KBM-7 (cell line): ENCODE results near the gene FIS1.
"Not testable (repeated sequence)": the region's sequence is repeated elsewhere in the genome, so short reads cannot be mapped to it uniquely, and the experiment has no call there.

Source experiments
- DNase-seq: peaks from one replicate; pipeline ENCODE4 v3.0.0-alpha.2; 2015
- in situ Hi-C: fragments of 300-500 bp; cut with MboI; formaldehyde crosslinking; loops from 2 replicates; pipeline ENCODE4 v1.14.3; 2020; ENCODE audit warnings: low sequenced_read_pairs, low pct_unique_long_range_greater_than_20kb, mixed read lengths

The FIS1 gene

DNA sequence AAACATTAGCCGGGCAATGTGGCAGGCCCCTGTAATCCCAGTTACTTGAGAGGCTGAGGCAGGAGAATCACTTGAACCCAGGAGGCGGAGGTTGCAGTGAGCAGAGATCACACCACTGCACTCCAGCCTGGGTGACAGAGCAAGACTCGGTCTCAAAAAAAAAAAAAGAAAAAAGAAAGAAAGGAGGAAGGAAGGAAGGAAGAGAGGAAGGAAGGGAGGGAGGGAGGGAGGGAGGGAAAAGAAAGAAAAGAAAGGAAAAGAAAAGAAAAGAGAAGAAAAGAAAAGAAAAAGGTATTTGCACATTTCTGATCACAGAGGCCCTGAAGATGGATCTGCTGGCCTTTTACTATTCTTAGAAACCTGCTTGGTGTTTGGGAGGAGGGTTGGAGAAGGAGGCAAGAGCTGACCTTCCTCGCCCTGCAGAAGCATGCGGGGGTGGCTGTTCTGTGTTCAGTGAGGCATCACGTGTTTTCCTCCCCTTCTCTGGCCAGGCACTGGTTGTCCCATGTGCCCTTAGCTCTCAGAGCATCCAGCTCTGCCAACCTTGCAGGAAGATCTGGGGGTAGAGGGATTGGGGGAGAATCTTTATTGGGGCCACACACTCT is 19.3 kb upstream of the FIS1 start:
- in situ Hi-C loops: not testable (repeated sequence)
- DNase-seq: peak; percentile 62

DNA sequence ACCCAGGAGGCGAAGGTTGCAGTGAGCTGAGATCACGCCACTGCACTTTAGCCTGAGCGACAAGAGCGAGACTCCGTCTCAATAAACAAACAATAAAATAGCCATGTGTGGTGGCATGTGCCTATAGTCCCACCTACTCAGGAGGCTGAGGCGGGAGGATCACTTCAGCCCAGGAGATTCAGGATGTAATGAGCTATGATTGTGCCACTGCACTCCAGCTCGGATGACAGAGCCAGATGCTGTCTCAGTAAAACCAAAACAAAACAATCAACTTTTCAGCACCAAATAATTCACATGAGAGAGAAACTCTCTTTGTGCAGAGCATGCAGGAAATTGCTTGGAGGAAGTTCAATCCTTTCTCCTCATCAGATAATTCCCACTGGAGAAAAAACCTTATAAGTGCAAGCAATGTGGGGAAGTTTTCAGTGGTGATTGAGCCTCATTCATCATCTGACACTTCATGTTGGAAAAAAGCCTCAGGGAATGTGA is 13.4 kb upstream of the FIS1 start:
- no peak for DNase-seq
- in situ Hi-C loops: no loop called here

DNA sequence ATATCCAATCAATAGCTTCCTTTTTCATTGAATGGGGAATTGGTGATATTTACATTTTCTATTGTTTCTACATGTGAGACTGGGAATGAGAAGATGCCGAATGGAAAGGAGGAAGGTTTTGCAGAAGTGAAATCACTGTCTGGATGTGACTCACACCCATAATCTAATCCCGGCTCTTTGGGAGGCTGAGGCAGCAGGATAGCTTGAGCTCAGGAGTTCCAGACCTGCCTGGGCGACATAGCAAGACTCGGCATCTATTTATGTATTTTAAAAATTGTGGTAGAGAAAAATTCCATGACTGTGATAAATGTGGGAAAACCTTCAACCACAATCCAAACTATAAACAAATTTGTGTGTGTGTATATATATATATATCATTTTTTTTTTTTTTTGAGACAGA is 10.9 kb upstream of the FIS1 start:
- in situ Hi-C loops: no loop called here
- DNase-seq: no peak

DNA sequence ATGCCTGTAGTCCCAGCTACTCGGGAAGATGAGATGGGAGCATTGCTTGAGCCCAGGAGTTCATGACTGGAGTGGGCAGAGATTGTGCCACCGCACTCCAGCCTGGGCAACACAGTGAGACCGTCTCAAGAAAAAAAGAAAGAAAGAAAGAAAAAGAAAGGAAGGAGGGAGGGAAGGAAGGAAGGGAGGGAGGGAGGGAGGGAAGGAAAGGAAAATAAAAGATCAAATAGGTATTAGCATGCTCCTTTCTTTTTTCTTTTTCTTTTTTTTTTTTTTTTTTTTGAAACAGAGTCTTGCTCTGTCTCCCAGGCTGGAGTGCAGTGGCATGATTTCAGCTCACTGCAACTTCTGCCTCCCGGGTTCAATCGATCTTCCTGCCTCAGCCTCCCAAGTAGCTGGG is 8.3 kb upstream of the FIS1 start:
- DNase-seq, in situ Hi-C loops: not testable (repeated sequence)

DNA sequence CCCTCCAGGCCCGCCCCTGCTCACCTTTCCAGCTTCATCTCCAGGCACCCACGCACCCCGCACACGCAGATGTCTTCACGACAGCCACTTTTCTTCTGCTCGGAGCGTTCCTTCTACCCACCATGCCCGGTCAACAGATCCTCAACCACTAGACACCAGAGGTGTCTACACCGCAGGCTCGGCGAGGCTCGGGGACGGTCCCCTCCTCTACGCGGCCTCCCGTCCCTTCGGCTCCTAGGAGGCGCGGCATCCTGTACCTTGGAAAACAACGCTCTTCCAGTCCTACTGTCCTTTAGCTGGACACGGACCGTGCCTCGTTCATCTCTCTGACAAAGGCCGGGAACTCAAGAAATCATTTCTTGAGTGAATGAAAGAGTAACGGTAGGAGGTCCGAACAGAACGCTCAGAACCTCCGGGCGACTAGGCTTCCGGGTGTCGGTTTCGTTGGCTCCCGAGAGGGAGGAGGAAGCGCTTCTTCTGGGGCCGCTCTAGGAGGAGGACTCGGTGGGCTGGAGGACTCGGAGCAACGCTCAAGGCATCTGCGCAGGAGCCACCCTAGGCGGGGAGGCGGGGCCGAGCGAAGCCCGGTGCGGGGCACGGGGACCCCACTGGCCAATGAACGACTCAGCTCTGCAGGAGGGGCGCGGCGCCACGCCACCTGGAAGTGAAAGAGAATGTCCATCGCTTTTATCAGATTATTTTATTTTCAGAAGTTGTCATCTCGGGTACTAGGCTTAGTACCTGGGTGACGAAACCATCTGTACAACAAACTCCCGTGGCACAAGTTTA is 7.2 kb upstream of the FIS1 start:
- peak; percentile 97 for DNase-seq
- in situ Hi-C loops: no loop called here

DNA sequence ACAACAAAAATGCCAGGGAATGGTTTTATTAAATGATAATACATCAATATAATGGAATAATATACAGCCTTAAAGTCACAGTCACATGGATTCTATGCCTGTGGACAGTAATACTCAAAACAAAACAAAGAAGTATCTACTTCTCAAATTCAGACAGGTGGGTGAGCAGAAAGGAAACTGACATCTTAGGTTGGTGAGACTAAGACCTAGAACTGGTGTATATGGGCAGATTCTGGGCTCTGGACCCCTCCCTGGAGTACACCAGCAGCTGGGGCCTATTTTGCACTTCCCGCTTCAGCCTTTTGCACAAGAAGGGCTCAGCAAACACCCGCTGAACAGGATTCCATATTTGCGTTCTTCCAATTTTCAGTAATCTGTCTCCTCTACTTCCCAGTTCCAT is 5.4 kb upstream of the FIS1 start:
- in situ Hi-C loops: no loop called here
- no peak for DNase-seq

DNA sequence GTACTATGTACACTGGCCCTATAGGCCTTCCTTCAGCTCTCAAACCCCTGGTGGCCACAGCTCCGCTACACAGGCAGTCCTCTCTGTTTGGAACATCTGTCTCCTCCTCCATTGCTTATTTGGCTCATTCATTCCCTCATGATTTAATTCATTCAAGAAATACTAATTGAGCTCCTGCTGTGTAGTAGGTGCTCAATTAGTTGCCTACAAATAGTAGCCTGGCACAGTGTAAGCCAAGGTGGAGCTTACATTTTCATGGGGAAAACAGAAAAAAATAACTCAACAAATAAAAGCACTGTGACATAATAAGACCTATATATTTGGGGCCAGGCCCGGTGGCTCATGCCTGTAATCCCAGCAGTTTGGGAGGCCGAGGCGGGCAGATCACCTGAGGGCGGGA is 3.4 kb upstream of the FIS1 start:
- DNase-seq: no peak
- in situ Hi-C loops: no loop called here

DNA sequence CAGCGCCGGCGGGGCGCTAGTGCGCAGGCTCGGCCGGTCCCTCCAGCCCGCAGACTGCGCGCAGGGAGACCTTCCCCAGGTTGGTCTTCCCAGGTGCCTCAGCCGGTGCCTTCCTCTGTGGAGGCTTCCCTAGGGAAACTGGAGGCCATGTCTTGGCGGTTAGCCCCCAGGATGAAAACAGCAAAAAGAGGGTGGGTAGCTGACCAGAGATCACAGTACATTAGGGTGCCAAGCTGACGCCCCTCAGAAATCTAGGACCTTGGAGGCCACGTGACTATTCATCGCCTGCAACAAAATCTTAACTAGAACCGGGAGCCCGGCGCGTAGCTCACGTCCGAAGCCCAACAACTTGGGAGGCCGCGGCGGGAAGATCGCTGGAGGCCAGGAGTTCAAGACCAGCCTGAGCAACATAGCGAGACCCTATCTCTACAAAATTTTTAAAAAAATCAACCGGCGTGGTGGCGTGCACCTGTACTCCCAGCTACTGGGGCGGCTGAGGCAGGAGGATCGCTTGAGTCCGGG is 327 bp upstream of the FIS1 start:
- in situ Hi-C loops: no loop called here
- no peak for DNase-seq

DNA sequence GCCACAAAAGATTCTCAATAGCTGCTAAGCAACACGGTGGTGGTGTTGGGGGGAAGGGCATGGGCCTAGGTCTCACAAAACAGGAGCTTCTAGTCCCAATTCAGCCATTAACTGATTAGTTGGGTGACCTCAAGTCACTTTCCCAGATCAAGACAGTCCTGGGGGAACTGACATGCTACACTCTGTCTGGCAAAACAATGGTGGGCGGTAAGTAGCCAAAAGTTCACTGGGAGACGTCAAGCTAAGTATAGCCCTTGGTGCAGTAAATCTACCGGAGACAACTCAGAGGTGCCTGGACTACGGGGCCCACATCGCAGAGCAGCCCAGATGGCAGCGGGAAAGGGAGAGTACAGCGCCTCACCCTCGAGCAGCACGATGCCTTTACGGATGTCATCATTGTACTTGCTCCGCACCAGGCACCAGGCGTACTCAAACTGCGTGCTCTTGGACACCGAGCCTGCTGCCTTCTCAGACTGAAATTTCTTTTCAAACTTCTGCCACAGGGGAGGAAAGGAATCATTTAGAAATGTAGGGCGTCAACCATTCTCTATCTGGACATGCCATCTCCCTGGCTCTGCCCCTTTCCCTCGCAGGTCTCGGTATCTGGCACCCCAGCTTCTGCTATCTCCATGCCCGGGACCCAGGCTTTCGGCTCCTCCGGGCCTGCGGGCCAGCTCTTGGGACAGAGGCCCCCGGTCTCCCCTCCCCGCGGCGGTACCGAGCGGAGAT is 1.1 kb downstream of the FIS1 start:
- in situ Hi-C loops: no loop called here
- DNase-seq: no peak

DNA sequence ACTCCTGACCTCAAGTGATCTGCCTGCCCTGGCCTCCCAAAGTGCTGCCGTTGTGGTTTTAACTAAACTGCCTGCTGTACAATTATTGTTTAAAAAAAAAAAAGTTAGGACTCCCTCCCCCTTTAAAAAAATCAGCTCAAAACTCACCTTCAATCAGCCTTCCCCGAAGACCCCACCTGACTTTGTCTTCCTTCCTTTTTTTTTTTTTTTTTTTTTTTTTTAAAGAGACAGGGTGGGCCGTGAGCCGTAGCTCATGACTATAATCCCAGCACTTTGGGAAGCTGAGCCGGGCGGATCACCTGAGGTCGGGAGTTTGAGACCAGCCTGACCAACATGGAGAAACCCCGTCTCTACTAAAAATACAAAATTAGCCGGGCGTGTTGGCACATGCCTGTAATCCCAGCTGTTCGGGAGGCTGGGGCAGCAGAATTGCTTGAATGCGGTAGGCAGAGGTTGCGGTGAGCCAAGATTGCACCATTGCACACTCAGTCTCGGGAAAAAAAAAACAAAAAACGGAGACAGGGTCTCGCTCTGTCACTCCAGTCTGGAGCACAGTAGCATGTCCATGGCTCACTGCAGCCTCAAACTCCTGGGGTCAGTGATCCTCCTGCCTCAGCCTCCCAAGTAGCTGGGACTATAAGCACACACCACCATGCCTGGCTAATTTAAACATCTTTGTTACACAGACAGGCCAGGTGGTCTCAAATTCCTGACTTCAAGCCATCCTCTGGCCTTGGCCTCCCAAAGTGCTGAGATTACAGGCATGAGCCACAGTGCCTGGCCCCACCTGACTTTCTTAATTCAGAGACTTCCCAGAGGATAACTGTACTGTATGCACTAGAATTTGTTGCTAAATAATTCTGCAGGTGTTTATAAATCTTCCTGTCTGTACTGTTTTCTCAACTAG is 3.2 kb downstream of the FIS1 start:
- in situ Hi-C loops: no loop called here
- DNase-seq: peak; percentile 38

DNA sequence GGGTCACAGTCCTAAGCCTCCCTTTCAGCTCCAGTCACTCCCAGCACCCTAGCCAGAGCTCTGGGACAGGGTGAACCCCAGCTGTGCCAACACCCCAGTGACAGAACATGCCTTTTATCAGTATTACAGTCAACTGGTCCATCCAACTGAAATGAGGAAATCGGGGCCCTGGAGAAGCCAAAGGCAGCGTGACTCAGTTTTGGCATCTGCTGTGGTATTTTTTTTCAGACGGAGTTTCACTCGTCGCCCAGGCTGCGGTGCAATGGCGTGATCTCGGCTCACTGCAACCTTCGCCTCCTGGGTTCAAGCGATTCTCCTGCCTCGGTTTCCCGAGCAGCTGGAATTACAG is 3.9 kb downstream of the FIS1 start:
- DNase-seq: no peak
- in situ Hi-C loops: no loop called here

DNA sequence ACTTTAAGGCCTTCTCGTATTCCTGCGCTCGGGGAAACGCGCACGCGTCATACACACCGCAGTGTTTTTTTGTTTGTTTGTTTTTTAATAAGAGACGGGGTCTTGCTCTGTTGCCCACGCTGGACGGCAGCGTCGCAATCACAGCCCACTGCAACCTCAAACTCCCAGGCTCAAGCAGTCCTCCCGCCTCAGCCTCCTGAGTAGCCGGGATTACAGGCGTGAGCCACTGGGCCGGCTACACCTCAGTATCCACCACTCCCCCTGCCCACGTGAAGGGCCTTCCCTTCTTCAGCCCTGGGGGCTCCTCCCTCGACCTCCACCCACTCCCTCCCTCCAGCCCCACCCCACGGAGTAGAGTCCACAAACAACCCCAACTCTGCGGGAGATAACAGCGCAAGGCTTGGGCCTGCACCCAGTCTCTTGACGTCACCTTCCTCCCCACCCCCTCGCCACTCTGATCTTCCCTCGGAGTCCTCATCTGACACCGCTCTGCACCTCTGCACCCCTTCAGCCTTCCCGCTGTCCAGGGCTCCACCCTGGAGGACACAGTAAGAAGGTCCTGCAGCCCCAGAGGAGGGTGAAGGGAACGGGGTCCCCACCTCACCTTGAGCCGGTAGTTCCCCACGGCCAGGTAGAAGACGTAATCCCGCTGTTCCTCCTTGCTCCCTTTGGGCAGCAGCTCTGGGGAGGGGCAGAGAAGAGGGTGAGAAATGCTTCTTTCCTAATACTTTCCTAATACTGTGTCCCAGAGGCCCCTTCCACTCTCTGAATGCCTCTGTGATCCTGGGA is 4.5 kb downstream of the FIS1 start:
- in situ Hi-C loops: no loop called here
- no peak for DNase-seq

DNA sequence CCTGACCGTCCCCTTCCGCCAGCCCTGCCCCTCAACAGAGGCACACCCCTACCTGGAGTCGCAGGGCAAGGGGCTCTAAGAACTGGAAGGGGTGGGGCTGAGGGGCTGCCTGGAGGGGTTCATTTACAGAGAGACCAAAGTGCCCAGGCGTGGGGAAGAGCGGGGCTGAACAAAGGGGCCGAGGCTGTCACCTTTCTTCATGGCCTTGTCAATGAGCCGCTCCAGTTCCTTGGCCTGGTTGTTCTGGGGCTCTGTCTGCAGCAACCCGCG is 5.0 kb downstream of the FIS1 start:
- in situ Hi-C loops: no loop called here

DNA sequence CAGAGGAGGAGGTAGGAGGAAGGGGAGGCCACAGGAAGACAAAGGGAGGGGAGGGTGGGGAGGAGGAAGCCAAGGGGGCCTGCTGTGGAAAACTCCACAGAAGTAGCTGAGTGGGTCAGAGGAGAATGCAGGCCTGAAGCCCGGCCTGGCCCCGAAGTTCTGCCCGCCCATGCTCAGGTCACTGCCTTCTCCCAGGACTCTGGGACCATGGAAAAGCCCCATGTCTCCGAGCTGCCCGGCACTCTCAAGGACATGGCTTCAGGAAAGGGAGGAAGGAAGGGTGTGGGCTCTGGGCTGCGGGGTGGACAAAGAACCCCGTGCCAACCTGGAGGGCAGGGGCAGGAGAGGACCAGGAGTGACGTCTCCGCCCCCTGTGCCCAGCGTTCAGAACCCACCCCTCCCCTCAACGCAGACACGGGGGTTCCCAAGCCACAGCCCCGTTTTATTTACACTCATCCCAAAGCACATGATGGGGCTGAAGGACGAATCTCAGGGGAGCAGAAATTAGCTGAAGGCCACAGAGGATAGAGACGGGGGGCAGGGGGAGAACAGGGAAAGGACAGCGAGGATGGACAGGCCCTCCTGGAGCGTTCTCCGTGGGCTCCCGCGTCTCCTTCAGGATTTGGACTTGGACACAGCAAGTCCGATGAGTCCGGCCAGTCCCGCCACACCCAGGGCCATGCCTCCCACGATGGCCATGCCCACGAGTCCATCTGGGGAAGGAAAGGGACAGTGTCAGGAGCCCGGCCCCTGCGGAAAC is 5.5 kb downstream of the FIS1 start:
- no peak for DNase-seq
- in situ Hi-C loops: no loop called here

More for the DNA sequence above, 5.0 kb downstream of the FIS1 start:
- no peak for DNase-seq

DNA sequence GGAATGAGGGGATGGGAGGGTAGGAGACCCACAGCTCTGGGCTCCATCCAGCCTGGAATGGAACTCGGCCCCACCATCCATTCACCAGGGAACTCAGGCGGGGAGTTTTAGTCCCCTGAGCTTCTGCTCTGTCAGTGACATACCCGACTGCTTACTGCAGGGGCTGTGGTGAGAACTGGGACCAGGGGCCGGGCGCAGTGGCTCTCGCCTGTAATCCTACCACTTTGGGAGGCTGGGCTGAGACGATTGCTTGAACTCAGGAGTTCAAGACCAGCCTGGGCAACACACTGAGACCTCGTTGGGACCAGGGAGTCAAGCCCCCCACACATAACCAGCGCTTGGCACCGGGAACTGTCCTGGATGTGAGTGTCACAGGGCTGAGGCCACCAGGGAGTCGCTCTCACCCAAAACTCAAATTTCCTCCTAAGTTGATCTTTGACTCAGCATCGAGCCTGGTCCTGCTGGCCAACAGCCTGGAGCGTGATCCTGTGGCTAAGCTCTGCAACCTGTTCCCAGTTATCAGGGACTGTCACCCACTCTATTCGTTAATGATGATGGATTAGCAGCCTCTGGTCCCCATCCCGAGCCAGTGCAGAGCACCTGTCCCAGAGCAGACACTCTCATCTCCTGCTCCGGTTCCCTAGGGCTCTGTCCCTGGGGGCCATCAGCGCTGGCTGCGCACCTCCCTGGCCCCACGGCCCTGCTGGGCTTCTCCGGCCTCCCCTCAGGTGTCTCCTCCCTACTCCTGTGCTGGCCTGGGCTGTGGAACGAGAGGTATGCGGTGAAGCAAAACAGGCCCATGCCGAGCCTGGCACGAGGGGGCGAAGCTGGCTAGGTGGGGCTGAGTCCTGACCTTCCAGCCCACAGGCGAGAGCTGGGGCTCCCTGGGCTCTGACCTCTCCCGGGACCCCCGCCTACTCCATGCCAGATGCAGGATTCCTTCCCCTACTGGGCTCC is 6.4 kb downstream of the FIS1 start:
- no peak for DNase-seq
- in situ Hi-C loops: no loop called here

DNA sequence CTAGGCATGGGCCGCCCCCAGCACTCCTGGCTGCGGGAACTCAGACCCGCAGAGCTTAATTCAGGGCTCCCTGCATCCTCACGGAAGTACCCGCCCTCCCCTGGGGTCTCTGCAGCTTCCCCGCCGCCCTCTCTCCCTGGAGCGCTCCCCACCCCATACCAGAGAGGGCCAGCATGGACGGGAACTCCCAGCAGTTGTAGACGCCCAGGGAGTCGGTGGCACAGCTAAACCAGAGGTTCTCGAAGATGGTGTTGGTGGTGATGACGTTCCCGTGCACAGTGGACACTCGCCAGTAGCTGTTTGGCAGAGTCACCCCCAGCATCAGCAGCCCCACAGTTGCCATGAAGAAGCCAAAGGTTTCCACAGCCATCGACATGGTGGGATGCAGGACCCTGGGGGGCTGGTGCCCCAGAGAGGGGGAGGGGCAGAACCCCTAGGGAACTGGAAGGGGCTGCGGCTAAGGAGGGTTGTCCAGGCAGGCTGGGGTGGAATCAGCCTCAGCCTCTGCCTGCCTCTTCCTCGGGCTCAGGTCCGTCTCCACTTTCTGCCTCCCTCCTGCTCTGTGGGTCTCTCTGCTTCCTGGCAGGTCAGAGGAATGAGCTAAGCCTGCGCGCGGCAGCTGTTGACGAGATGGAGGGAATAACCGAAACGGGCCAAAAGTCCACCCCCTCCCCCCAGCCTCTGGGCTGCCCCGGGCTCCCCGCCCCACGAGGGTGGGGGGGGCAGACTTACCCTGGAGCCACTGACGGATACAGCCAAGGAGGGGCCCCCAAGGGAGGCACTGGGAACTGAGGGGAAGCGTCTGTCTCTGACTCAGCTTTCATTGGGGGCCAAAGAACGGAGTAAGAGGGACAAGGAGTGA is 7.4 kb downstream of the FIS1 start, which contains the start of gene CLDN15:
Gene CLDN15, minus strand, starts transcription at position 597 of the 862 bp plus-strand sequence. Its CDS starts 221 bp downstream, at position 376.
- DNase-seq: no peak
- in situ Hi-C loops: no loop called here
